SKM-1 (cell line): ENCODE measurements around the gene ADCY1.

Experiments
- DNase-seq: peaks from one replicate; lab custom pipeline; 2025; ENCODE audit not compliant: unreplicated experiment; lab: John Stamatoyannopoulos, UW

Gene ADCY1

GRCh38 chr7:45576249-45576929, 2.2 kb downstream of the ADCY1 start:
- DNase-seq, result no peak

- DNase-seq, result no peak
These were observed 3.9 kb downstream of the ADCY1 start for GRCh38 chr7:45578022-45578421.

GRCh38 chr7:45578467-45578866, 4.3 kb downstream of the ADCY1 start:
- DNase-seq, result no peak

GRCh38 chr7:45579391-45579801, 5.2 kb downstream of the ADCY1 start:
- DNase-seq, result no peak

GRCh38 chr7:45580053-45580872, 6.1 kb downstream of the ADCY1 start:
- DNase-seq, result no peak

- DNase-seq, result no peak
These were observed 7.2 kb downstream of the ADCY1 start for GRCh38 chr7:45581271-45581780.

- DNase-seq, result no peak
These were observed 8.1 kb downstream of the ADCY1 start for GRCh38 chr7:45582136-45582749.

GRCh38 chr7:45582868-45583277, 8.7 kb downstream of the ADCY1 start:
- DNase-seq, result no peak

GRCh38 chr7:45583296-45583695, 9.1 kb downstream of the ADCY1 start:
- DNase-seq, result no peak

GRCh38 chr7:45584261-45585210, 10.4 kb downstream of the ADCY1 start:
- no peak for DNase-seq

GRCh38 chr7:45585628-45586027, 11.5 kb downstream of the ADCY1 start:
- DNase-seq, result no peak

- no peak for DNase-seq
These were observed 12.7 kb downstream of the ADCY1 start for GRCh38 chr7:45586542-45587520.

- no peak for DNase-seq
These were observed 14.3 kb downstream of the ADCY1 start for GRCh38 chr7:45588466-45588865.

GRCh38 chr7:45589061-45589460, 14.9 kb downstream of the ADCY1 start:
- DNase-seq, result no peak

- no peak for DNase-seq
These were observed 15.9 kb downstream of the ADCY1 start for GRCh38 chr7:45589915-45590678.

- no peak for DNase-seq
These were observed 16.5 kb downstream of the ADCY1 start for GRCh38 chr7:45590679-45591057.

GRCh38 chr7:45591101-45591906, 17.1 kb downstream of the ADCY1 start:
- DNase-seq, result no peak
